ENCODE results near the gene WFDC8. TPM values are rescaled to one million over a fixed set of nuclear protein-coding genes. Genes with fewer than 3 reads are reported as not detected.

Gene WFDC8
- total RNA-seq, 1 experiment from 2014 or later, result not detected

- no peaks in the 10 kb centered on the region for H3K79me1 ChIP-seq (ENCODE audit: insufficient read depth, low read depth, low read length, poor library complexity, severe bottlenecking)
- H2BK20ac ChIP-seq (ENCODE audit: low read depth, low read length, poor library complexity, severe bottlenecking), result no peak overlapping the region
- no peak overlapping the region for H4K5ac ChIP-seq (ENCODE audit: insufficient read length, low read depth, low read length)
- no peak overlapping the region for H2BK120ac ChIP-seq (ENCODE audit: low read depth, low read length, poor library complexity, severe bottlenecking)
- no peaks in the 10 kb centered on the region for H4K20me1 ChIP-seq (ENCODE audit: control insufficient read depth, insufficient read depth, insufficient read length)
- DNase-seq, result peak; percentile 31
- no peak overlapping the region for H3K4ac ChIP-seq (ENCODE audit: low read depth, low read length)
- H4K8ac ChIP-seq (replicated peaks; ENCODE audit: insufficient read length, low read depth, low read length), result no peak overlapping the region
- Mint-ChIP-seq H3K9me3 (peaks cover 4 to 19% of the 10 kb centered on the region in 2 experiments; a peak in 4 of 5 replicates), H3K4me3 (no peak overlapping the region), H3K27ac (no peak overlapping the region), H3K36me3 (ENCODE audit: insufficient read depth in 1 of 3, low read depth in 3 of 3) (peaks cover 0 to 5% (median 4%) of the 10 kb centered on the region in 3 experiments; a peak in 3 of 7 replicates), H3K27me3 (ENCODE audit: low read depth) (no peaks in the 10 kb centered on the region; the same call in 1 of the 2 replicates), H3K4me1 (no peaks in the 10 kb centered on the region; a peak in 1 of 4 replicates)
- H3T11ph ChIP-seq (ENCODE audit: low read length), result no peak overlapping the region
- peak; percentile 92 for TF ChIP-seq CTCF (conservative IDR thresholded peaks at IDR 0.05)
- no peak overlapping the region for H3K56ac ChIP-seq (ENCODE audit: insufficient read length, low read depth, low read length)
- H3K4me1 ChIP-seq (ENCODE audit: insufficient read depth, low read length), result no peaks in the 10 kb centered on the region
- H3K4me2 ChIP-seq (ENCODE audit: insufficient read depth, insufficient read length, low read length), result no peak overlapping the region
- H3K9ac ChIP-seq (ENCODE audit: extremely low read depth, insufficient read length, low read length), result no peak overlapping the region
- no peak overlapping the region for H3K27ac ChIP-seq (ENCODE audit: insufficient read length, low read depth, low read length)
- H4K91ac ChIP-seq (ENCODE audit: insufficient read length, low read depth, low read length), result no peak overlapping the region
- H2BK5ac ChIP-seq (ENCODE audit: insufficient read length, low read length), result no peak overlapping the region
- no peak overlapping the region for H2AFZ ChIP-seq (ENCODE audit: low read length)
- H3K79me2 ChIP-seq (ENCODE audit: insufficient read depth, low read length), result no peaks in the 10 kb centered on the region
- WGBS (ENCODE audit: extremely low coverage, insufficient read length, low lambda C conversion rate), result no CpG with 5 or more reads among the region's 5 CpGs
- no peak overlapping the region for H3K14ac ChIP-seq (ENCODE audit: insufficient read depth, low read length)
- no peak overlapping the region for H2BK12ac ChIP-seq (ENCODE audit: insufficient read length, low read depth, low read length)
- H3K23ac ChIP-seq (ENCODE audit: insufficient read length, low read depth, low read length), result no peak overlapping the region
- H3K27me3 ChIP-seq (ENCODE audit: insufficient read depth, low read length), result no peaks in the 10 kb centered on the region
- H2BK15ac ChIP-seq (ENCODE audit: low read depth, low read length), result no peak overlapping the region
- no peaks in the 10 kb centered on the region for H3K9me3 ChIP-seq (ENCODE audit: control insufficient read depth, low read depth, low read length)
- H3K23me2 ChIP-seq (ENCODE audit: insufficient read length, low read depth, low read length, poor library complexity, severe bottlenecking), result no peaks in the 10 kb centered on the region
- no peak overlapping the region for H2AK5ac ChIP-seq (ENCODE audit: insufficient read length, low read length)
- H3K18ac ChIP-seq (ENCODE audit: insufficient read length, low read depth, low read length), result no peak overlapping the region
These were observed 13.6 kb upstream of the WFDC8 start for GRCh38 chr20:45592574-45593189.

All from H9 (cell line).